Activated B cell treated with CpG ODN at 0.5 μM for 24 hours (primary cell): Measurements from ENCODE around the gene FREM2. TPM values are rescaled to one million over a fixed set of nuclear protein-coding genes. Genes with fewer than 3 reads are reported as not detected.

ENCODE experiments used
- ATAC-seq: fragments of 200-7000 bp; cut with Tn5 transposase; one replicate; pipeline ENCODE4 v1.10.0; 2021; ENCODE audit warnings: low read depth, mild to moderate bottlenecking, moderate library complexity
- CTCF ChIA-PET: fragments of 350-600 bp; sonication (Branson Sonifier 250); formaldehyde crosslinking; loops from one replicate; lab custom pipeline; 2021; ENCODE audit warnings: antibody characterized with exemption; lab: Charles Lee
- POLR2A ChIA-PET: fragments of 350-600 bp; sonication (Branson Sonifier 250); formaldehyde crosslinking; loops from one replicate; lab custom pipeline; 2021; ENCODE audit warnings: antibody characterized with exemption; lab: Charles Lee
- DNase-seq: peaks from one replicate; pipeline ENCODE4 v3.0.0; 2022
- H3K27ac Mint-ChIP-seq: one replicate; pipeline ENCODE4 v1.8.0; 2020; ENCODE audit warnings: mixed read lengths
- H3K27me3 Mint-ChIP-seq: one replicate; pipeline ENCODE4 v1.8.0; 2021; ENCODE audit warnings: mixed read lengths
- H3K36me3 Mint-ChIP-seq: one replicate; pipeline ENCODE4 v1.8.0; 2021; ENCODE audit warnings: low read depth, mixed read lengths
- H3K4me1 Mint-ChIP-seq: one replicate; pipeline ENCODE4 v1.8.0; 2021; ENCODE audit warnings: mixed read lengths
- H3K4me3 Mint-ChIP-seq: one replicate; pipeline ENCODE4 v1.8.0; 2020; ENCODE audit warnings: mild to moderate bottlenecking, mixed read lengths
- H3K9me3 Mint-ChIP-seq: one replicate; pipeline ENCODE4 v1.8.0; 2020; ENCODE audit warnings: mixed read lengths
- intact Hi-C: fragments of 100-400 bp; cut with micrococcal nuclease; formaldehyde crosslinking; loops from one replicate; pipeline ENCODE4 v1.15.1; 2024
- total RNA-seq: library from RNA; stranded (reverse); gene quantifications from 2 replicates; pipeline ENCODE4 v1.2.3, GENCODE V29; 2022
- TF ChIP-seq, protein P1 (sequence below): fragments of 200-600 bp; IDR thresholded peaks from one replicate; pipeline ENCODE4 v1.8.0; 2022; ENCODE audit warnings: antibody characterized with exemption, mild to moderate bottlenecking

Gene FREM2
- total RNA-seq, 1 donor from 2014 or later = not detected

DNA sequence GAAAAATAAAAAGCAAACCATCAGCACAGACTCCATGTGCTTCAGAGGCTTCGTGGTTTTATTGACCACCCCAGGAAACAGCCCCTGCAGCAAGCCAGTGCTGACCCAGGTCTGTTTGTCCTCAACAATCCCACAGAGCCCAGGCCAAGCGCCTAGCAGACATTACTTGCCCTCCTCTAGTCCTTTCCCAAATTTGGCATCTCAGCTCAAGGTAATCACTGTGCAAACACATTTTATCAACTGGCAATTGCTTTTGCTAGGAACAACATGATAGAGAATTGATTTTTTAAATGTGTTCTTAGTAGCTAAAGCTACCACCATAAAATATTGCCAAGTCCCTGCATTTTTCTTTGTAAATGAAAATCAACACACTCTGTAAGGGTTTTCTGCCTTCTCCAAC, 182.0 kb downstream of the FREM2 start:
- TF ChIP-seq, protein P1, sequence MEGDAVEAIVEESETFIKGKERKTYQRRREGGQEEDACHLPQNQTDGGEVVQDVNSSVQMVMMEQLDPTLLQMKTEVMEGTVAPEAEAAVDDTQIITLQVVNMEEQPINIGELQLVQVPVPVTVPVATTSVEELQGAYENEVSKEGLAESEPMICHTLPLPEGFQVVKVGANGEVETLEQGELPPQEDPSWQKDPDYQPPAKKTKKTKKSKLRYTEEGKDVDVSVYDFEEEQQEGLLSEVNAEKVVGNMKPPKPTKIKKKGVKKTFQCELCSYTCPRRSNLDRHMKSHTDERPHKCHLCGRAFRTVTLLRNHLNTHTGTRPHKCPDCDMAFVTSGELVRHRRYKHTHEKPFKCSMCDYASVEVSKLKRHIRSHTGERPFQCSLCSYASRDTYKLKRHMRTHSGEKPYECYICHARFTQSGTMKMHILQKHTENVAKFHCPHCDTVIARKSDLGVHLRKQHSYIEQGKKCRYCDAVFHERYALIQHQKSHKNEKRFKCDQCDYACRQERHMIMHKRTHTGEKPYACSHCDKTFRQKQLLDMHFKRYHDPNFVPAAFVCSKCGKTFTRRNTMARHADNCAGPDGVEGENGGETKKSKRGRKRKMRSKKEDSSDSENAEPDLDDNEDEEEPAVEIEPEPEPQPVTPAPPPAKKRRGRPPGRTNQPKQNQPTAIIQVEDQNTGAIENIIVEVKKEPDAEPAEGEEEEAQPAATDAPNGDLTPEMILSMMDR = no peak
- ATAC-seq (no peak), DNase-seq (no peak)
- intact Hi-C loops = no loop called here
- Mint-ChIP-seq H3K9me3 (no peaks in the 10 kb centered on the region), H3K4me1 (no peaks in the 10 kb centered on the region), H3K27me3 (peaks cover 2% of the 10 kb centered on the region), H3K4me3 (no peak overlapping the region), H3K27ac (no peak overlapping the region), H3K36me3 (no peaks in the 10 kb centered on the region)
- CTCF ChIA-PET = no interaction called here
- POLR2A ChIA-PET = no interaction called here

DNA sequence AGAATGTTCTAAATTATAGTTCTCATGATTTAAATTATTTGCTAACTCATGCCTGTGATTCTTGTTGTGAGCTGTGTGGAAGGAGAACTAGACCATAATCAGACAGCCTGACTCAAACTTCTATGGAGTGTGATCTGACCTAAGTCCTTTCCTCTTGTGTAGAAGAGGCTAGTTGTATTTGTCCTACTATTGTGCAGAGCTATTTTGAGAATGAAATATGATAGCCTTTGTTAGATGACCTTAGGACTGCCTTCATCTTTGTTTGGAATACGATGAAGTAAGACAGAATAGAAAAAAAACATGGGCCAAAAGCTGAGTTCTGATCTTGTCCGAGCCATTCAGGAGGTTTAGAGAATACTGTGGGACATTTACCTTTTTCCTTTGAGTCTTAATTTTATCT, 184.4 kb downstream of the FREM2 start:
- TF ChIP-seq, protein P1 = no peak
- CTCF ChIA-PET = no interaction called here
- Mint-ChIP-seq H3K27me3 (peaks cover 2% of the 10 kb centered on the region), H3K4me1 (no peaks in the 10 kb centered on the region), H3K36me3 (no peaks in the 10 kb centered on the region), H3K27ac (no peak overlapping the region), H3K9me3 (no peaks in the 10 kb centered on the region), H3K4me3 (no peak overlapping the region)
- no peak for DNase-seq
- POLR2A ChIA-PET = no interaction called here
- intact Hi-C loops = no loop called here
- ATAC-seq = no peak

- DNase-seq = no peak
- Mint-ChIP-seq H3K27me3 (peaks cover 2% of the 10 kb centered on the region), H3K4me1 (no peaks in the 10 kb centered on the region), H3K27ac (no peak overlapping the region), H3K4me3 (no peak overlapping the region), H3K36me3 (no peaks in the 10 kb centered on the region), H3K9me3 (no peaks in the 10 kb centered on the region)
- TF ChIP-seq, protein P1 = no peak
- intact Hi-C loops = loop anchor here (1.0 kb wide), 1 partner anchor 1763 kb away; no protein-coding TSS in a partner anchor
- POLR2A ChIA-PET = no interaction called here
- ATAC-seq = no peak
- CTCF ChIA-PET = interaction anchor here (1.2 to 2.0 kb wide), 2 partner anchors 20 to 1798 kb away, joined by 3 to 5 read pairs; no protein-coding TSS in a partner anchor
These were observed 185.8 kb downstream of the FREM2 start for GRCh38 chr13:38872693-38873092.

GRCh38 chr13:38875186-38875875, 188.5 kb downstream of the FREM2 start:
- H3K27ac Mint-ChIP-seq = no peak overlapping the region
- CTCF ChIA-PET = interaction anchor here (1.0 kb wide), 1 partner anchor 16 kb away, joined by 3 read pairs; no protein-coding TSS in a partner anchor

GRCh38 chr13:38879278-38879677, 192.4 kb downstream of the FREM2 start:
- intact Hi-C loops = no loop called here
- Mint-ChIP-seq H3K9me3 (no peaks in the 10 kb centered on the region), H3K27me3 (no peaks in the 10 kb centered on the region), H3K36me3 (no peaks in the 10 kb centered on the region), H3K4me3 (no peak overlapping the region), H3K27ac (no peak overlapping the region), H3K4me1 (no peaks in the 10 kb centered on the region)
- CTCF ChIA-PET = no interaction called here
- DNase-seq = no peak
- POLR2A ChIA-PET = no interaction called here
- TF ChIP-seq, protein P1 = no peak
- no peak for ATAC-seq

More at GRCh38 chr13:38875186-38875875, 188.5 kb downstream of the FREM2 start:
- POLR2A ChIA-PET = no interaction called here
- DNase-seq = no peak
- no peaks in the 10 kb centered on the region for H3K4me1 Mint-ChIP-seq
- TF ChIP-seq, protein P1 = no peak
- H3K36me3 Mint-ChIP-seq = no peaks in the 10 kb centered on the region
- intact Hi-C loops = no loop called here
- no peak for ATAC-seq
- no peak overlapping the region for H3K4me3 Mint-ChIP-seq
- H3K9me3 Mint-ChIP-seq = no peaks in the 10 kb centered on the region
- H3K27me3 Mint-ChIP-seq = peaks cover 2% of the 10 kb centered on the region
